HG02938 (cell line): Measurements from ENCODE around the gene ACOT13.
"Not testable (repeated sequence)": the region's sequence is repeated elsewhere in the genome, so short reads cannot be mapped to it uniquely, and the experiment has no call there.

ENCODE experiments used
- ATAC-seq: cut with Tn5 transposase; IDR thresholded peaks from one replicate; pipeline ENCODE4 v1.9.1; 2021; ENCODE audit warnings: mild to moderate bottlenecking, moderate library complexity; ENCODE audit not compliant: unreplicated experiment

ACOT13 gene

DNA sequence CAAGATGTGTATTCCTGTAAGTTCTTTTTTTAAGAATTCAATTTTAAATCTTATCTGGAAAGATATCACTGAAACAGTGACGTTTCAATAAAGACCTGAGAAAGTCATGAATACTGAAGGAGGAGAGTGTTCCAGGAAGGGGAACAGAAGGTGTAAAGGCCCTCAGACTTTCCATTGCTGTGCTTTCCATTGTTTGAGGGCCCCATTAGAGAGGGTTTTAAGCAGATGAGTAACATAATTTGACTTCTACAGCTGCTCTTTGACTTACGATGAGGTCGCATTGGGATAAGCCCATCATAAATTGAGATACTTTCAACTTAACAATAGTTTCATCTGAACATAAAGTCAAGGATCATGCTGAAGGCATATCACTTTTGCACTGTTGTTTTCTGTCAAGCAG lies 24.7 kb downstream of the ACOT13 start:
- no peak for ATAC-seq

DNA sequence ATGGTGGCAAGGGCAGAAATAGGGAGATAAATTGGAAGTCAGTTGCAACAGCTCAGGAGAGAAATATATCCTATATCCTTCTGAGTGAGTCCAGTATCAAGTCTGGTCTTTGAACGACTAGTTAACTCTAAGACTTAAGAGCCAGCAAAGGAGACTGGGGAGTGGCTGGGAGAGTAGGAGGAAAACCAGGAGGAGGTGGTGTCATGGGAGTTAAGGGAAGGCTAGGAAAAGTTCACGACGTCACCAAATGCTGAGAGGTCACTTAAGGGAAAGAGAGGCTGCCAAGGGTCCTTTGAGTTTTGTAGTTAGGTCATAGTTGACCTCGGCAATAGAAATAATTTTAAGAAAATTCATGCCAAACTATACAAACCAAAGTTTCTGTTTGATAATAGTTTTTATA lies 25.1 kb downstream of the ACOT13 start:
- no peak for ATAC-seq

DNA sequence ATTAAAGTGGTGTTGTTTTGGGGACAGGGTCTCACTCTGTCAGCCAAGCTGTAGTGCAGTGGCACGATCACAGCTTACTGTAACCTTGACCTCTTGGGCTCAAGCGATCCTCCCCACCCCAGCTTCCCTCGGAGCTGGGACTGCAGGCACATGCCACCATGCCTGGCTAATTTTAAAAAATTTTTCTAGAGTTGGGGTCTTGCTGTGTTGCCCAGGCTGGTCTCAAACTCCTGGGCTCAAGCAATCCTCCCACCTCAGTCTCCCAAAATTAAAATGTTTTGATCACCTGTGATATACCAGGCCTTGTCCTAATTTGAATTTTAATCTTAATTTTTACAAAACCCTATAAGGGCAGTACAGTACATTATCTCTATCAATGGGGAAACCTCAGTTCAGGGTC lies 25.5 kb downstream of the ACOT13 start:
- no peak for ATAC-seq

DNA sequence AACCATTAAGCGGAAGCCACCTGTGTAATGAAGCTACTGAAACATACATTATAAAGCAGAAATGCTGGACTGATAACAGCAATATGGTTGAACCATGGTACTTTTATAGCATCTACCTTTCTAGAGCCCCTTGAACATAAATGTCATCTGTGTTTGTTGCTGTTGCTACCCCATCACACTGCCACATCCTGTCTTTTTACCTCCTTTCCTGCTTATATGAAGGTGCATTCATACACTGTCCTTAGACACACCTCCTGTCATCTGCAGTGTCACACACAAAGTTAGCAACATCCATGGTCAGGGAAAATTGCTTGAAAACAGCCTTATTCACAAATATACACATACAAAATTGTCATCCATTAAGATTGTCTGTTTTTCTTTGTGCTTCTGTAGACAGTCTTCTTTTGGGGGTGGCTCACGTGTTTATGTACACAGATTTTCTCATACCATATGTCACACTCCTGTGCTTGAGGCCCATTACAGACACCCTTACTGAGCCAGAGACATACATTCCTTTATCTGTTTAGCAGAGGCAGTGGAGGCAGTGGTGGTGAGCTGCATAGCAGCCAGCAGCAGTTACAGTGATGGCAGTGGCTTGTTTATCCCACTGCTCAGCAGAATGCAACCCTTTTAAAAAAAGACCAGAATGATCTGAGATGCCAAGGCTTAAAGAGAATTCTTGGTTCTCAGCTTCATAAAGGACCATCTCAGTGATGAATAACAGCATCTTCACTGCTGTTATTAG lies 26.1 kb downstream of the ACOT13 start:
- no peak for ATAC-seq

DNA sequence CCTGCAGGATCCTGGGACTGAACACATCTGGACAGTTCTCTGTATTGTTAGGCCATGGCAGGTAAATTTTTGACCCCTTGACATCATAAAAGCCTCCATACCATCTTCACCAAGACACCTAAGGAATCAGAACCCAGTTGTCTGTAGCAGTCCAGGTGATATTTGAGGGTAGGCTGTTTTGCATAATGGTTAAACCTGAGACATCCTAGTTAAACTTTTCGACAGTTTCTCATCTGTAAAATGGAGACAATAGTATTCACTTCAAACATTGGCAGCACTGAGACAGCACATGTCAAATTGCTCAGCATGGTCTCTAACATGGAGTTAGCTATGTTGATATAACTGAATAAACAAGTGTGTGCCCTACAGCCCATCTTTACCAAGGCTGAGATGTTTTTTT lies 27.3 kb downstream of the ACOT13 start:
- peak; percentile 54 for ATAC-seq

DNA sequence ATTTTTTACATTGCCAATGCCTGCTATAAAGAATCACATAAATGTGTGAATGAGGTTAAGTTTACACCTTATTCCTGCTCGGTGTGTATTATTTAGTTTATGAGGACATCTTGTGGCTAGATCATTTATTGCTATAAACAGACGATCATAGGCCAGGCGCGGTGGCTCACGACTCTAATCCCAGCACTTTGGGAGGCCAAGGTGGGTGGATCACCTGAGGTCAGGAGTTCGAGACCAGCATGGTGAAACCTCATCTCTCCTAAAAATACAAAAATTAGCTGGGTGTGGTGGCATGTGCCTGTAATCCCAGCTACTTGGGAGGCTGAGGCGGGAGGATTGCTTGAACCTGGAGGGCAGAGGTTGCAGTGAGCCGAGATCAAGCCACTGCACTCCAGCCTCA lies 28.8 kb downstream of the ACOT13 start:
- peak; percentile 50 for ATAC-seq

DNA sequence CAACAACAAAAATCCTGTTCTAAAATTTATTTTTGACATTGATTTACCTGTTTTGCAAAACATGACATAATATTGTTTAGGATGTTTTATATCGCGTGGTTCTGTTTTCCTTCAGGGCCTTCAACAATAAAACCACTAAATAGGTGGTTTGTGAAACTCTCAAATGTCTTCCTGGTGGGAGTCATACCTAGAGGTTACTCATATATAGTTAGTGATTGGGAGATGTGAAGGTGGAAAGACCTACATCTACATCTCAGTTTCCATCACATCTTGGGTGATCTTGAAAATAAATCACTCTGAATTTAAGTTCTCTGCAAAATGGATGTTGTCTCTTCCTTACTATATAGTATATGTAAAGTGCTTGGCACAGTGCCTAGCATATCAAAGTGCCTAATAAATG lies 29.2 kb downstream of the ACOT13 start:
- ATAC-seq: no peak

DNA sequence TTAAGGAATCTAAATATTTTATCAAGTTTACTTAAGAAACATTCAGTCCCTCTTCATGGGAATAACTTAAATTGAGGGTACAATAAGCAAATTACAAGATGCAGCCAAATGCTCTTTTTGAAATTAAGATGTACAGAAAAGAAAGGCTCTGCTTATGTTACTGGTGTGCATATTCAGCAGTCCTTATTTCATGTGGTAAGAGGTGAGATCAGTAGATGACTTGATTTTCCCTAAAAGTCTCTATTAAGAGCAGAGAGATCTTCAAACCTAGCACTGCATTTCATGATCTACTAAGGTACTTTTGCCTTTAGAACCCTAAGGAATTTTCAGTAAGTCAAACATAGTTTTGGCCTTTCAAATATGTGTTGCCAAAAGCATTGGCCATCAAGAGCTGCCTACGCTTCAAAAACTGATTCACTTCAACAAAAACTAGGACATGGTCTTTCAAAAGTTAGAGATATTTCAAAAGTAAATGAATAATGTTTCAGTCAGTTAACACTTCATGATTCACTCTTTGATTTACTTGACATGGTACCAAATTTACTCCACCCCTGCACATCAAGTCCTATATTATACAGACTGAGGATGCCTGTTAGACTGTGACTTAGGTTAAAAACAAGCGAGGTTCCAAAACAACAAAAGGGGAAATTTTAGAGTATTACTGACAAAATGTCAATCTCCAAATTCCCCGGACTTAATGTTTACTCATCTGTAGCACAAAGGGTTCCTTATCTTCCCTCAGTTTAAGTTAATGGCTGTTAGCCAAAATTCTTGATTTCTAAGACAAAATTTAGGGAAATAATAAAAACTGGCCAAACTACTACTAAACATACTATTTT lies 32.9 kb downstream of the ACOT13 start:
- no peak for ATAC-seq

DNA sequence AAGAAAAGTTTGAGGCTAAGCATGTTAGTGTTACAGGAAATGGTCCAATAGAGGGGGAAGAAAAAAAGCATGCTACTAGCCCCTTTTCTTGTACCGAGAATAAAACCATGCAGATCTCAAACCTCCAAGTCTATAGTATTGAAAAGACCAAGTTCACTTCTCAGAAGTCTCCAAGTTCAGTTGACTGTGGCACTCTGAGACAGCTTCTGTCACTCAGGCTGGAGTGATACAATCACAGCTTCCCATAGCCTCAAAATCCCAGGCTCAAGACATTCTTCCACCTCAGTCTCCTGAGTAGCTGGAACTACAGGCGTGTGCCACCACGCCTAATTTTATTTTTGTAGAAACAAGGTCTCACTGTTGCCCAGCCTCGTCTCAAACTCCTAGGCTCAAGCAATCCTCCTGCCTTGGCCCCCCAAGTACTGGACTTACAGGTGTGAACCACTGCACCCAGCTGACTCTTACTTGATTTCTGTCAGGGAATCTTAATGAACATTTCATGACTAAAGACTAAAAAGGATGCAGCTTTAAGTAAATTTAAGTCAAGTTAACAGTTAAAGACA lies 35.9 kb downstream of the ACOT13 start:
- ATAC-seq: no peak

DNA sequence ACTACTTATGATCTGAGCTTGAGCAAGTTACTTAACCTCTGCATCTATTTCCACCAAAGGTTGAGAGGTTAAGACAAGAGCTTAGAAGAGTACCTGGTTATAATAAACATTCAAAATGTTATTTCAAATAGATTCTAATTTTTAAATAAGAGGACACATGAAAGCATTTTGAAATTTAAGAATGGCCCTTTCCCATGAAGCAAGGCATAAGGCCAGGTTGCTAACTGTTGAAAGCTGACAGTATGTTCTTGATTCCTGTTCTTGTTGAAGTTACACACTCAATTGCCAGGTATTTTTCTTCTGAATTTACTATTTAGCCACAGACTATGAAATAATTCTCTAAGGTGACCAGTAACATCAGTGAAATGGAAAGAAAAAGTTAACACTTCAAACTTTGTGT lies 37.6 kb downstream of the ACOT13 start:
- no peak for ATAC-seq

DNA sequence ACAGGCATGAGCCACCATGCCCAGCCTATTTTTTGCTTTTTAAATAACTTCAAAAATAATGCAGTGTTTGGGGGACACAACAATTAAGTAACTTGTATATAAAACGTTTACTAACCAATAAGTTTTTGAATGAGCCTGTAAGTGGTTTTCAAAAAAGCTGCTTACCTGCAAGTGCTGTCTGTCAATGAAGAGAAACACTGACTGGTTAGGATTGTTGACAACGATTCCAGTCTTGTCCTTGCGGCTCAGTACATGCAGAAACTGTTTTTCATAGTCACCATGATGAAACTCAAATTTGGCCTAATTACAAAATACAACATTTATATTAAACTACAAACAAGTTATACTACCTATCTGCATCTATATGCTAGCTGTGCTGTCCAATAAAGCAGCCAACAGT lies 41.7 kb downstream of the ACOT13 start:
- no peak for ATAC-seq

DNA sequence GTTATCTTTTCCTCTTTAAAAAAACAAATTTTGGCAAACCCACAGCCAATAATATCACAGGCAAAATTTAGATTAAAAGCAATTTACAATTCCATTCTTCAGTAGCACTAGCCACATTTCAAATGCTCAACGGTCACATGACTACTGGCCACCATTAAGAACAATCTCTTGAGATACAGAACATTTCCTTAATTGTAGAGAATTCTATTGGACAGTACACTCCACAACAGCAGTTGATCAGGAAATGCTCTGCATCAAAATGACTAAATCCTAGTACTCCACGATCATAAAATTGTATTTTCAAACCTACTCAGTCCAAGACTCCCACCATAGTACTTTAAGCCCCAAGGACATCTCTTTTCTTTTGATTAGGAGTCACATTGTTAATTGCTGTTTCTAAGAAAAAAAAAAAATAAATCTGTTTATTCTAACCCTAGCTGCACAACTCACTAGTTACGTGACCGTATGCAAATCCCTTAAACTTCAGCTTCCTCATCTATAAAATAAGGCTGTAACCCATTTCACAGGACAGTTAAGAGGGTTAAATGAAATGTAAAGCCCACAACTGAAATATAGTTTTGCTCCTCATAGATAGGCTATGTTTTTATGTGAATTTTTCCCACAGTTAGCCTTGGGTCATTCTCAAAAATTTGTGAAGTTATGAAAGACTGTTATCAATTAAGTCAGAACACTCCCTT lies 42.3 kb downstream of the ACOT13 start:
- ATAC-seq: no peak

DNA sequence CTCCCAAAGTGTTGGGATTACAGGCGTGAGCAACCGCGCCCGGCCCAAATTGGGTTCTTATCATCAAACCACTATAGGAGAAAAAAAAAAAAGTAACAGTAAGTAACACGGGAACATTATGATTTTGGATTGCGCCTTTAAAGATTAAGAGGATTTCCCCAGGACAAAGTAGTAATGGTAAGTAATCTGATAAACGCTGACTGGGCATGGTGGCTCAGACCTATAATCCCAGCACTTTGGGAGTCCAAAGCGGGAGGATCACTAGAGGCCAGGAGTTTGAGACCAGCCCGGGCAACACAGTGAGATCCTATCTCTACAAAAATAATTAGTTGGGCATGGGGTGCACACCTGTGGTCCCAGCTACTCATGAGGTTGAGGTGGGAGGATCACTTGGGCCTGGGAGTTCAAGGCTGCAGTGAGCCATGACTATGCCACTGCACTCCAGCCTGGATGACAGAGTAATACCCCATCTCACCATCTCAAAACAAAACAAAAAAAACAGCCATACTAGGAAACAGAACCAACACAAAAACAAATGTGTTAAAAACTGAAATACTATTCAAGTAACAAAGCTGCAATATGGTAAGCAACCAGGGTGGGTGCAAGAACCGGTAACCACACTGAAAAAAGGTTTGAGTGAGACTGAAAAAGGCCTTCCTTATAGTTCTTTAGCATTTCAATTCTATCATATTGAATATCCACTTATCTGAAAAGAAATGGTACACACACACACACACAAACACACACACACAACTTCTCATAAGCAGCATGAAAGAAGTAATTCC lies 43.8 kb downstream of the ACOT13 start:
- no peak for ATAC-seq

DNA sequence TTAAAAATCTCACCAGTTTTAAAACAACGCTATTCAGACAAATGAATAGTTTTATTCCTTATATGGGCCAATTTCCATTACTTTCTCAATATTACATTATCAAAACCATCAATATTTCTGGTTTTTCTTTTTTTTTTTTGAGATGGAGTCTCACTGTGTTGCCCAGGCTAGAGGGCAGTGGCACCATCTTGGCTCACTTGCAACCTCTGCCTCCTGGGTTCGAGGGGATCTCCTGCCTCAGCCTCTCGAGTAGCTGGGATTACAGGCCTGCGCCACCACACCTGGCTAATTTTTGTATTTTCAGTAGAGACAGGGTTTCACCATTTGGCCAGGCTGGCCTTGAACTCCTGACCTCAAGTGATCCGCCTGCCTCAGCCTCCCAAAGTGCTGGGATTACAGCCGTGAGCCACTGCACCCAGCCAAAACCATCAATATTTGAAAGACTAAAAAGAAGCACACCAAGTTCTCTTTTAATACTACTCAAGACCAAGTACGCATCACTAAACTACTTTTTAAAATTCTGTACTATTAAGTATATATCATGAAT lies 49.8 kb downstream of the ACOT13 start:
- ATAC-seq: not testable (repeated sequence)

DNA sequence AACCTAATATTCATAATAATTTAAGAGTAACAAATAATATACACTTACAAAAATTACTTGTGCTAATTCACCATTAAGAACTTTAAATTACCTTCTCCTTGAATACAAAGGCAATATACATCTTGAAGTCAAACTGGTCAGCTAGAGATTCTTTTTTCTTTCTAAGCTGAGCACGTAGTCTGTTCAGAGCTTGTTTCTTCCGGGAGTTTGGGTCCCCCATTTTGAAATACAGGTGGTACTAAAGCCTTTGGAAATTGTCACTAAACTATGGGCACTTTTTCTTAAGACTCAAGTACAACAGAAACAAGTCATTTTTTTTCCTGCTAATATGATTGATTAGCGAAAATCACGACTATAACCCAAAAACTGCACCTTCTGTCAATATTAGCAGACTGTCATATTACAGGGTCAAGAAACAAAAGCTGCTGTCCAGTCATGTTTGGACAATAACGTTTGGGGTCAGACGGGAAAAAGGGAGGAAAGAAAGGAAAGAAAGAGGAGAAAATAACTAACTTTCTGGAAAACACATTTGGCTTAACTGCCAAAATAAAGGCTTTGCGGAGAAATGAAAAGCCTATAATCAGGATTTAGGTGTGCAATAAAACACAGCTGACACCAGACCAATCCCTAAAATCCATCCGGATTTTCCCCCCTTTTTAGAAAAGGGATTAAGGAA lies 51.7 kb downstream of the ACOT13 start:
- ATAC-seq: no peak

DNA sequence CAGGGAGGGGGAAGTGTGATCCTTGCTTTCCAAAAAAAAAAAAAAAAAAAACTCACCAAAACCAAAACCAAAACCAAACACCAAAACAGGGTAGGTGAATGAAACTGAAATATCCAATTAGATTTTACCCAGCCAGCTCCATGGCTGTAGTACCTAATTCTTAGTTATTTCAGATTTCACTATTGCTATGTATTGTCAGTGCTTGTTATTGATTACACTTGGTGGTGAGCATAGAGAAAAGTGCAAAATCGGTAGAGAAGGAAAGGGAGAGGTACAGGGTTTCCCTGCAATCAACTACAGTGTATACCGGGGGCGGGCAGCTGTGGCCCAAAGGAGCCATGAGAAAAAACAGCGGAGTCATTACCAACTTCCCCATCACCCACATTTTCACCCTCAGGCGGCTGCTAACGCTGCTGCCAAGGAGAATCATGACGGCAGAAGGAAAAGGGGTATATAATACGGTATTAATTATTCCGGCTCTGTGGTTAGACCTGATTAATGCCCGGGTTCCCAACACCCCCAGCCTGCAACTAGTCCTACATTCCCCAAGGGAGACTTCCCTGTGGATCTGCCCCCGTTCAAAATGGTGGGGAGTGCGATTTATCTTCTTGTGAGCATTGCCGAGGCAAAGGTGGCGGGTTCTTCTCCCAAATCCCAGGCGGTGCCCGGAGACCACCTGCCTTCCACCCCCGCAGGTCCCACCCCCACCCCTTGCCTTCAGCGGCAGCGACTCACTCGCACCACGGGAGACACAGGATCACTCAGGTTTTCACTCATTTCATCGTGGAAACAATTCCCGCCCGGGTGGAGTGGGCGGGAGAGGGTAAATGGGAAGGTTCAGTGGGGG lies 52.5 kb downstream of the ACOT13 start, which contains the start of gene C6orf62:
C6orf62 (minus strand) TSS at position 30 of the 847 bp plus-strand sequence. CDS start 486 bp downstream, outside the sequence.
- ATAC-seq: peak; percentile 18

DNA sequence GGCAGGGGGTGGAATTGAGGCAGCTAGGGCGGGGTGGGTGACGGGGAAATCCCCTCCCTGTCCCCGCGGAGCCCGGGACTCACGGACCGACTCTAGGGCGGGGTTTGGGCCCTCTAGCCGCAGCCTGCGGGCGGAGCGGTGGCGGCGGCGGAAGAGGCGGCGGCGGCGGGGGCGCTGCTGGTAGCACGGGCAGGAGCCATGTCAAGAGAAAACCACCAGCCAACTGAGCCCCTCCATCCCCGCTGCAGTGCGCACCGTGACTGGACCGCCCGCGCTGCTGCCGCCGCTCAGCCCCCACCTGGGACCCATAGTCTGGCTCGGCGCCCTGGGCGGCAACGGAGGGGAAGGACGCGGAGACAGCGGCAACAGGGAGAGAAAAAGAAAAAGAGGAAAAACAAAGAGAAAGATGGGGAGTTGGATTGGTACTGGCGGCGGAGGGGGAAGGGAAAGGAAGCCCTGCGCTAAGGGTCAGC lies 53.3 kb downstream of the ACOT13 start:
- ATAC-seq: no peak

DNA sequence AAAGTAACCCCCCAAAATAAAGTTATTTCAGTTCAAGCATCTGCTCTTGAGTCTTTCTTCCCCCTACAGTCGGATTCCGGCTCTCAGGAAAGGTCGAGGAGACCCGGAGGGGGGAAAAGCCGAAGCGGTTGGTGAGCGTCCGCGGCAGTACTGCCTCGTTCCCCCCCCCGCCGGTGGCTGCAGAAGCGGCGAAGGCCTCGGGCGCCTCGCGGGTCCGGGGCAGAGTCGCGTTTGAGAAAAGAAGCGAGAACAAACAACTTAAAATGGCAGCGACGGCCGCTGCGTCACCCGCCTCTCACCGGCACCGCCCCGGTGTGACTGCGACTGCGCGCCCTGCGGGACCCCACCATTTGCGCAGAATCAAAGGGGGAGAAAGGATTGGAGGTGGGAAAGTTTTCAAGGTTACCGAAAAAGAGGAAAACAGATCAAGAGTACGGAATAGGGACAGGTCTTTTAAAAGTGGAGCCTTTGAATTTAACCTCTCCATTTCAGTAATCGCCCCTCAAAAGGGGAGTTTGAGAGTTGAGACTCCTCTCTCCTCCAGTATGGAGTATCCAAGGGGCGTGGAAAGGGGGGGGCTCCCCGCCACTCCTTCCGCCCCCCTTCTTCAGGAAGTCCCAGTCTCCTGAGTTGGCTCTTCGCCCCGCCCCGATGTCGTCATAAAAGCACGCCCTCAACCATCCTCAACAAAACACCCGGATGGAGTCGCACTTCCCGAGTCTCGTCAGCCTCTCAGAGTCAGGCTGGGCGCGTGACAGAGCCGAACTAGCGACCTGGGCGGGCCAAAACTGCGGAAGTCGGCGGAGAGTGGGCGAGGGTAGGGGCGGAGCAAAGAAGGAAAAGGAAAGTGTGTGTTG lies 54.0 kb downstream of the ACOT13 start:
- ATAC-seq: peak; percentile 87
